GM12872 (cell line): Measurements from ENCODE around the gene ARFGEF2.

Experiments
- CTCF ChIP-seq: IDR thresholded peaks from 3 replicates; pipeline ENCODE4 v1.5.1; 2011; ENCODE audit warnings: low read depth, mild to moderate bottlenecking, low read length, moderate library complexity; ENCODE audit not compliant: insufficient read depth

Gene ARFGEF2

GRCh38 chr20:48903705-48904104 is 17.8 kb upstream of the ARFGEF2 start:
- TF ChIP-seq CTCF: no peak

GRCh38 chr20:48904566-48905296 is 16.8 kb upstream of the ARFGEF2 start:
- peak; percentile 75 for TF ChIP-seq CTCF

- no peak for TF ChIP-seq CTCF
Observed at GRCh38 chr20:48905297-48905647, 16.2 kb upstream of the ARFGEF2 start.

- no peak for TF ChIP-seq CTCF
Observed at GRCh38 chr20:48906221-48906877, 15.2 kb upstream of the ARFGEF2 start.

GRCh38 chr20:48908656-48909319 is 12.7 kb upstream of the ARFGEF2 start:
- no peak for TF ChIP-seq CTCF

GRCh38 chr20:48909910-48910309 is 11.6 kb upstream of the ARFGEF2 start:
- no peak for TF ChIP-seq CTCF

- TF ChIP-seq CTCF: no peak
Observed at GRCh38 chr20:48910347-48910781, 11.1 kb upstream of the ARFGEF2 start.
